Mesothelial cell of epicardium (in vitro differentiated cells): Measurements from ENCODE around the gene XRN2. TPM values are rescaled to one million over a fixed set of nuclear protein-coding genes. Genes with fewer than 3 reads are reported as not detected.

Experiments used
- DNase-seq, 2 experiments: peaks; one replicate each; pipeline ENCODE4 v3.0.0; 2021; ENCODE audit warnings: low spot score in 2 of 2; ENCODE audit not compliant: unreplicated experiment in 2 of 2
- H3K27ac Mint-ChIP-seq: 2 replicates; pipeline ENCODE4 v1.8.0; 2021; ENCODE audit warnings: mixed read lengths
- H3K27me3 Mint-ChIP-seq: 2 replicates; pipeline ENCODE4 v1.8.0; 2021; ENCODE audit warnings: low read depth, mixed read lengths
- H3K36me3 Mint-ChIP-seq: 2 replicates; pipeline ENCODE4 v1.8.0; 2021; ENCODE audit warnings: mixed read lengths
- H3K4me1 Mint-ChIP-seq: 2 replicates; pipeline ENCODE4 v1.8.0; 2021; ENCODE audit warnings: mixed read lengths
- H3K4me3 Mint-ChIP-seq: 2 replicates; pipeline ENCODE4 v1.8.0; 2021; ENCODE audit warnings: mild to moderate bottlenecking, moderate library complexity, mixed read lengths
- H3K9me3 Mint-ChIP-seq: 2 replicates; pipeline ENCODE4 v1.8.0; 2021; ENCODE audit warnings: mixed read lengths
- CTCF ChIP-seq: fragments of 200-600 bp; sonication (generic); IDR thresholded peaks from one replicate; pipeline ENCODE4 v1.5.0; 2021; ENCODE audit warnings: antibody characterized with exemption; ENCODE audit not compliant: unreplicated experiment
- total RNA-seq: library from RNA; stranded (reverse); gene quantifications from 3 replicates; pipeline ENCODE4 v1.2.1, GENCODE V29; 2021

The XRN2 gene
- total RNA-seq, 1 donor from 2014 or later: 76.7 TPM

GRCh38 chr20:21435576-21435975 is 132.4 kb downstream of the XRN2 start:
- Mint-ChIP-seq H3K27ac (no peak overlapping the region), H3K4me3 (no peak overlapping the region), H3K36me3 (no peaks in the 10 kb centered on the region), H3K9me3 (no peaks in the 10 kb centered on the region), H3K27me3 (peaks cover 52% of the 10 kb centered on the region), H3K4me1 (no peaks in the 10 kb centered on the region)
- TF ChIP-seq CTCF: no peak
- DNase-seq: no peak

GRCh38 chr20:21436205-21436604 is 133.1 kb downstream of the XRN2 start:
- Mint-ChIP-seq H3K27me3 (peaks cover 55% of the 10 kb centered on the region), H3K4me1 (no peaks in the 10 kb centered on the region), H3K27ac (no peak overlapping the region), H3K4me3 (no peak overlapping the region), H3K36me3 (no peaks in the 10 kb centered on the region), H3K9me3 (no peaks in the 10 kb centered on the region)
- no peak for DNase-seq
- no peak for TF ChIP-seq CTCF

- no peak for DNase-seq
- no peaks in the 10 kb centered on the region for H3K4me1 Mint-ChIP-seq
- TF ChIP-seq CTCF: no peak
- H3K27me3 Mint-ChIP-seq: peaks cover 58% of the 10 kb centered on the region
- no peaks in the 10 kb centered on the region for H3K36me3 Mint-ChIP-seq
- H3K9me3 Mint-ChIP-seq: no peaks in the 10 kb centered on the region
- H3K4me3 Mint-ChIP-seq: no peak overlapping the region
- no peak overlapping the region for H3K27ac Mint-ChIP-seq
These were observed 134.1 kb downstream of the XRN2 start for GRCh38 chr20:21437248-21437647.

- Mint-ChIP-seq H3K27me3 (peaks cover 58% of the 10 kb centered on the region), H3K27ac (no peak overlapping the region)
These were observed 134.7 kb downstream of the XRN2 start for GRCh38 chr20:21437816-21438215.

More at GRCh38 chr20:21437816-21438215, 134.7 kb downstream of the XRN2 start:
- no peaks in the 10 kb centered on the region for H3K9me3 Mint-ChIP-seq
- no peak for DNase-seq
- H3K4me1 Mint-ChIP-seq: no peaks in the 10 kb centered on the region
- no peak overlapping the region for H3K4me3 Mint-ChIP-seq
- TF ChIP-seq CTCF: no peak
- no peaks in the 10 kb centered on the region for H3K36me3 Mint-ChIP-seq

Other genes starting within 250 kb of the XRN2 start
- not detected in 3 replicates for gene LINC00237, start 197.0 kb upstream of the XRN2 start, total RNA-seq
- 21.1 to 31.3 TPM (median 21.7 TPM) in 3 replicates for gene KIZ, start 177.2 kb upstream of the XRN2 start, total RNA-seq
- gene NKX2-4, start 94.2 kb downstream of the XRN2 start, total RNA-seq: not detected in 3 replicates
- gene NKX2-2, start 210.7 kb downstream of the XRN2 start, total RNA-seq: not detected in 3 replicates